K562 (cell line): Measurements from ENCODE around the gene GLYATL1B. TPM values are rescaled to one million over a fixed set of nuclear protein-coding genes. Genes with fewer than 3 reads are reported as not detected.

Experiments
- CHD2 ChIP-seq: IDR thresholded peaks from 2 replicates; pipeline ENCODE4 v1.6.1; 2011; ENCODE audit warnings: low read depth, low read length
- DDX20 ChIP-seq: fragments of 450-650 bp; IDR thresholded peaks from 2 replicates; pipeline ENCODE4 v1.6.1; 2016; ENCODE audit warnings: missing genetic modification characterization, low read depth, mild to moderate bottlenecking, missing compliant biosample characterization, moderate library complexity
- FOXK2 ChIP-seq, 2 experiments: fragments of 450-650 bp; IDR thresholded peaks in 1 of 2; conservative IDR thresholded peaks in 1 of 2; 2 replicates each; pipeline ENCODE4 v1.6.1; 2016; ENCODE audit warnings: low read depth in 2 of 2, mild to moderate bottlenecking in 1 of 2
- ILF3 ChIP-seq: fragments of 450-650 bp; IDR thresholded peaks from 2 replicates; pipeline ENCODE4 v1.6.1; 2018; ENCODE audit warnings: antibody characterized with exemption, mild to moderate bottlenecking, moderate library complexity, borderline replicate concordance
- IRF2 ChIP-seq: sonication (generic); formaldehyde crosslinking; IDR thresholded peaks from 2 replicates; pipeline ENCODE4 v1.8.1; 2022; ENCODE audit warnings: mild to moderate bottlenecking, missing genetic modification reagents
- RBM34 ChIP-seq: fragments of 200-400 bp; formaldehyde crosslinking; IDR thresholded peaks from 2 replicates; pipeline ENCODE4 v1.6.1; 2018; ENCODE audit warnings: low read length, borderline replicate concordance; ENCODE audit not compliant: insufficient read depth
- SAFB ChIP-seq: fragments of 200-400 bp; formaldehyde crosslinking; IDR thresholded peaks from 2 replicates; pipeline ENCODE4 v1.6.1; 2017; ENCODE audit warnings: low read depth, low read length, borderline replicate concordance
- SMARCE1 ChIP-seq: fragments of 450-650 bp; IDR thresholded peaks from 2 replicates; pipeline ENCODE4 v1.7.1; 2016; ENCODE audit warnings: mild to moderate bottlenecking
- TEAD2 ChIP-seq: fragments of 450-650 bp; IDR thresholded peaks from 2 replicates; pipeline ENCODE4 v1.6.1; 2016; ENCODE audit warnings: missing genetic modification characterization, control low read depth, missing compliant biosample characterization
- ZNF133 ChIP-seq: fragments of 250-450 bp; sonication (Bioruptor Pico); IDR thresholded peaks from 2 replicates; pipeline ENCODE4 v1.4.0; 2020; ENCODE audit warnings: mild to moderate bottlenecking
- polyA plus RNA-seq, 8 experiments: library from polyadenylated mRNA; depleted of rRNA in 4 of 8; stranded (reverse) in 5 of 8; unstranded in 3 of 8; fragments of >200 nt; fragmentation: Nextera tagmentation in 2 of 8; fragmentation: Illumina TruSeq in 1 of 8; extraction: Ambion mirVana in 2 of 8; extraction: Trizol in 1 of 8; gene quantifications; 2 replicates each; pipeline versions ENCODE4 v1.2.1 to v1.2.3, GENCODE V29; 2011 to 2014; ENCODE audit warnings: inconsistent platforms in 1 of 8, missing spikeins in 1 of 8
- total RNA-seq, 7 experiments: library from RNA; depleted of rRNA in 6 of 7; stranded (reverse); fragments of >200 nt in 6 of 7; fragmentation: Illumina TruSeq in 2 of 7; extraction: Trizol in 2 of 7; gene quantifications; 2 replicates each; pipeline versions ENCODE4 v1.2.1 to v1.2.3, GENCODE V29; 2011 to 2021; ENCODE audit warnings: low replicate concordance in 1 of 7
- TF ChIP-seq, protein P1 (sequence below): fragments of 250-450 bp; sonication (Bioruptor Pico); IDR thresholded peaks from 2 replicates; pipeline ENCODE4 v1.4.0; 2020; ENCODE audit warnings: mild to moderate bottlenecking, moderate library complexity
- TF ChIP-seq, protein P2 (sequence below): sonication (generic); formaldehyde crosslinking; IDR thresholded peaks from 2 replicates; pipeline ENCODE4 v1.9.0; 2022; ENCODE audit warnings: mild to moderate bottlenecking, missing genetic modification reagents
- TF ChIP-seq, protein P3 (sequence below), 2 experiments: fragments of 450-650 bp in 1 of 2; sonication (generic) in 1 of 2; formaldehyde crosslinking in 1 of 2; IDR thresholded peaks; 2 replicates each; pipeline versions ENCODE4 v1.7.1 to v1.9.0; 2016 to 2022; ENCODE audit warnings: inconsistent platforms in 1 of 2, mild to moderate bottlenecking in 1 of 2, missing genetic modification reagents in 1 of 2

The GLYATL1B gene
- total and polyA plus RNA-seq, 9 of the 15 experiments (the other 6 are each of a cell fraction or from before 2014, with no cell fraction given) = not detected

GRCh38 chr11:59142530-59143507 is 56.7 kb downstream of the GLYATL1B start, which contains the start of gene FAM111A (continued):
- TF ChIP-seq IRF2 (CRISPR knock-in tag) (peak; percentile 95; the same call in 1 of the 2 replicates), RBM34 (no peak), FOXK2 (conservative IDR thresholded peaks at IDR 0.05 in 1 of 2, IDR thresholded peaks at IDR 0.05 in 1 of 2; ENCODE audit: low read depth in 2 of 2) (no peak), CHD2 (peak; percentile 74; the same call in 1 of the 2 replicates), DDX20 (no peak), ZNF133 (CRISPR knock-in tag) (no peak), TEAD2 (peak; percentile 83), SAFB (peak; percentile 80; the same call in 1 of the 2 replicates), SMARCE1 (no peak), ILF3 (no peak)
- TF ChIP-seq, protein P1, sequence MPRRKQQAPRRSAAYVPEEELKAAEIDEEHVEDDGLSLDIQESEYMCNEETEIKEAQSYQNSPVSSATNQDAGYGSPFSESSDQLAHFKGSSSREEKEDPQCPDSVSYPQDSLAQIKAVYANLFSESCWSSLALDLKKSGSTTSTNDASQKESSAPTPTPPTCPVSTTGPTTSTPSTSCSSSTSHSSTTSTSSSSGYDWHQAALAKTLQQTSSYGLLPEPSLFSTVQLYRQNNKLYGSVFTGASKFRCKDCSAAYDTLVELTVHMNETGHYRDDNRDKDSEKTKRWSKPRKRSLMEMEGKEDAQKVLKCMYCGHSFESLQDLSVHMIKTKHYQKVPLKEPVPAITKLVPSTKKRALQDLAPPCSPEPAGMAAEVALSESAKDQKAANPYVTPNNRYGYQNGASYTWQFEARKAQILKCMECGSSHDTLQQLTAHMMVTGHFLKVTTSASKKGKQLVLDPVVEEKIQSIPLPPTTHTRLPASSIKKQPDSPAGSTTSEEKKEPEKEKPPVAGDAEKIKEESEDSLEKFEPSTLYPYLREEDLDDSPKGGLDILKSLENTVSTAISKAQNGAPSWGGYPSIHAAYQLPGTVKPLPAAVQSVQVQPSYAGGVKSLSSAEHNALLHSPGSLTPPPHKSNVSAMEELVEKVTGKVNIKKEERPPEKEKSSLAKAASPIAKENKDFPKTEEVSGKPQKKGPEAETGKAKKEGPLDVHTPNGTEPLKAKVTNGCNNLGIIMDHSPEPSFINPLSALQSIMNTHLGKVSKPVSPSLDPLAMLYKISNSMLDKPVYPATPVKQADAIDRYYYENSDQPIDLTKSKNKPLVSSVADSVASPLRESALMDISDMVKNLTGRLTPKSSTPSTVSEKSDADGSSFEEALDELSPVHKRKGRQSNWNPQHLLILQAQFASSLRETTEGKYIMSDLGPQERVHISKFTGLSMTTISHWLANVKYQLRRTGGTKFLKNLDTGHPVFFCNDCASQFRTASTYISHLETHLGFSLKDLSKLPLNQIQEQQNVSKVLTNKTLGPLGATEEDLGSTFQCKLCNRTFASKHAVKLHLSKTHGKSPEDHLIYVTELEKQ (CRISPR knock-in tag) = no peak
- TF ChIP-seq, protein P2, sequence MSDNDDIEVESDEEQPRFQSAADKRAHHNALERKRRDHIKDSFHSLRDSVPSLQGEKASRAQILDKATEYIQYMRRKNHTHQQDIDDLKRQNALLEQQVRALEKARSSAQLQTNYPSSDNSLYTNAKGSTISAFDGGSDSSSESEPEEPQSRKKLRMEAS (CRISPR knock-in tag) = peak; percentile 38; the same call in 1 of the 2 replicates
- TF ChIP-seq, protein P3, sequence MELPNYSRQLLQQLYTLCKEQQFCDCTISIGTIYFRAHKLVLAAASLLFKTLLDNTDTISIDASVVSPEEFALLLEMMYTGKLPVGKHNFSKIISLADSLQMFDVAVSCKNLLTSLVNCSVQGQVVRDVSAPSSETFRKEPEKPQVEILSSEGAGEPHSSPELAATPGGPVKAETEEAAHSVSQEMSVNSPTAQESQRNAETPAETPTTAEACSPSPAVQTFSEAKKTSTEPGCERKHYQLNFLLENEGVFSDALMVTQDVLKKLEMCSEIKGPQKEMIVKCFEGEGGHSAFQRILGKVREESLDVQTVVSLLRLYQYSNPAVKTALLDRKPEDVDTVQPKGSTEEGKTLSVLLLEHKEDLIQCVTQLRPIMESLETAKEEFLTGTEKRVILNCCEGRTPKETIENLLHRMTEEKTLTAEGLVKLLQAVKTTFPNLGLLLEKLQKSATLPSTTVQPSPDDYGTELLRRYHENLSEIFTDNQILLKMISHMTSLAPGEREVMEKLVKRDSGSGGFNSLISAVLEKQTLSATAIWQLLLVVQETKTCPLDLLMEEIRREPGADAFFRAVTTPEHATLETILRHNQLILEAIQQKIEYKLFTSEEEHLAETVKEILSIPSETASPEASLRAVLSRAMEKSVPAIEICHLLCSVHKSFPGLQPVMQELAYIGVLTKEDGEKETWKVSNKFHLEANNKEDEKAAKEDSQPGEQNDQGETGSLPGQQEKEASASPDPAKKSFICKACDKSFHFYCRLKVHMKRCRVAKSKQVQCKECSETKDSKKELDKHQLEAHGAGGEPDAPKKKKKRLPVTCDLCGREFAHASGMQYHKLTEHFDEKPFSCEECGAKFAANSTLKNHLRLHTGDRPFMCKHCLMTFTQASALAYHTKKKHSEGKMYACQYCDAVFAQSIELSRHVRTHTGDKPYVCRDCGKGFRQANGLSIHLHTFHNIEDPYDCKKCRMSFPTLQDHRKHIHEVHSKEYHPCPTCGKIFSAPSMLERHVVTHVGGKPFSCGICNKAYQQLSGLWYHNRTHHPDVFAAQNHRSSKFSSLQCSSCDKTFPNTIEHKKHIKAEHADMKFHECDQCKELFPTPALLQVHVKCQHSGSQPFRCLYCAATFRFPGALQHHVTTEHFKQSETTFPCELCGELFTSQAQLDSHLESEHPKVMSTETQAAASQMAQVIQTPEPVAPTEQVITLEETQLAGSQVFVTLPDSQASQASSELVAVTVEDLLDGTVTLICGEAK (IDR thresholded peaks at IDR 0.05) = peak; percentile 75
- TF ChIP-seq, protein P3 (CRISPR knock-in tag; IDR thresholded peaks at IDR 0.05) = no peak
